Calu3 (cell line): ENCODE results near the gene GLRX2. TPM values are rescaled to one million over a fixed set of nuclear protein-coding genes. Genes with fewer than 3 reads are reported as not detected.

Experiments used
- BruUV-seq: library from RNA; stranded (reverse); fragments of 400-500 nt; replicated peaks from 2 replicates; lab custom pipeline; 2021; lab: Mats Ljungman, UMichigan
- CTCF ChIA-PET: fragments of 300-600 bp; sonication (Branson Sonifier 250); formaldehyde crosslinking; loops from one replicate; lab custom pipeline; 2022; ENCODE audit warnings: antibody characterized with exemption; lab: Charles Lee
- DNase-seq: peaks from one replicate; pipeline ENCODE4 v3.0.0; 2022
- H3K27ac Mint-ChIP-seq: one replicate; pipeline ENCODE4 v1.8.0; 2022; ENCODE audit warnings: mixed read lengths; ENCODE audit not compliant: unreplicated experiment
- H3K27me3 Mint-ChIP-seq: one replicate; pipeline ENCODE4 v1.8.0; 2022; ENCODE audit warnings: mixed read lengths; ENCODE audit not compliant: unreplicated experiment
- H3K36me3 Mint-ChIP-seq: one replicate; pipeline ENCODE4 v1.8.0; 2022; ENCODE audit warnings: mild to moderate bottlenecking, moderate library complexity, mixed read lengths; ENCODE audit not compliant: insufficient read depth, unreplicated experiment
- H3K4me1 Mint-ChIP-seq: one replicate; pipeline ENCODE4 v1.8.0; 2022; ENCODE audit warnings: mild to moderate bottlenecking, low read depth, mixed read lengths; ENCODE audit not compliant: unreplicated experiment
- H3K4me3 Mint-ChIP-seq: one replicate; pipeline ENCODE4 v1.8.0; 2022; ENCODE audit warnings: mild to moderate bottlenecking, low read depth, moderate library complexity, mixed read lengths; ENCODE audit not compliant: unreplicated experiment
- H3K9me3 Mint-ChIP-seq: one replicate; pipeline ENCODE4 v1.8.0; 2022; ENCODE audit warnings: low read depth, mixed read lengths; ENCODE audit not compliant: unreplicated experiment
- CTCF ChIP-seq: fragments of 200-600 bp; IDR thresholded peaks from one replicate; pipeline ENCODE4 v1.8.0; 2022; ENCODE audit warnings: antibody characterized with exemption; ENCODE audit not compliant: unreplicated experiment
- intact Hi-C: fragments of 100-400 bp; cut with micrococcal nuclease; formaldehyde crosslinking; loops from one replicate; pipeline ENCODE4 v1.10.0; 2022; ENCODE audit not compliant: unreplicated experiment
- total RNA-seq: library from RNA; stranded (reverse); gene quantifications from 2 replicates; pipeline ENCODE4 v1.2.3, GENCODE V29; 2022

The GLRX2 gene
- total RNA-seq, 1 experiment from 2014 or later: 25.7 TPM

GRCh38 chr1:193066606-193067005, 38.6 kb downstream of the GLRX2 start:
- H3K27me3 Mint-ChIP-seq: no peaks in the 10 kb centered on the region
- TF ChIP-seq CTCF: no peak
- H3K36me3 Mint-ChIP-seq: no peaks in the 10 kb centered on the region
- no peak overlapping the region for H3K4me3 Mint-ChIP-seq
- H3K27ac Mint-ChIP-seq: no peak overlapping the region
- no peak for DNase-seq
- no peaks in the 10 kb centered on the region for H3K9me3 Mint-ChIP-seq
- no TSS peak for BruUV-seq
- peaks cover 25% of the 10 kb centered on the region for H3K4me1 Mint-ChIP-seq
- intact Hi-C loops: no loop called here
- CTCF ChIA-PET: no interaction called here

DNA sequence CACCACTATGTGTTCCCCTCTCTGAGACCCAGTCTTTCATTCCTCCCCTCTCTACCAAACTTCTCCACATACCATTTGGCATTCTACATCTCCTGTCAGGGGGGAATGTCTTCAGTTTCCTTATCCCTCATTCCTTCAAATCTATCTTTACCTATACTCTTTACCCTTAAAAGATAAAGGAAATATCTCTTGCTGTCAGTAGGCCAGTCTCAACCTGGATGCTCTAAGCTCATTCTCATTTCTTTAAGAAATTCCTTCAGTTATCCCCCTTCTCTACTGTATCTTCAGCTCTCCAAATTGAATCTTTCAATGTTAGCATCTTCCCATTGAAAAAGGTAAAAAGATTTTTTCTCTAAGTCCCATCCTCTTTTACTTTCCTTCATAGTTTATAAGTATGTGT, 39.3 kb downstream of the GLRX2 start:
- no peak overlapping the region for H3K4me3 Mint-ChIP-seq
- no peaks in the 10 kb centered on the region for H3K27me3 Mint-ChIP-seq
- H3K27ac Mint-ChIP-seq: no peak overlapping the region
- TF ChIP-seq CTCF: no peak
- H3K4me1 Mint-ChIP-seq: peaks cover 25% of the 10 kb centered on the region
- DNase-seq: no peak
- CTCF ChIA-PET: no interaction called here
- H3K36me3 Mint-ChIP-seq: peaks cover 4% of the 10 kb centered on the region
- no TSS peak for BruUV-seq
- no peaks in the 10 kb centered on the region for H3K9me3 Mint-ChIP-seq
- intact Hi-C loops: no loop called here

DNA sequence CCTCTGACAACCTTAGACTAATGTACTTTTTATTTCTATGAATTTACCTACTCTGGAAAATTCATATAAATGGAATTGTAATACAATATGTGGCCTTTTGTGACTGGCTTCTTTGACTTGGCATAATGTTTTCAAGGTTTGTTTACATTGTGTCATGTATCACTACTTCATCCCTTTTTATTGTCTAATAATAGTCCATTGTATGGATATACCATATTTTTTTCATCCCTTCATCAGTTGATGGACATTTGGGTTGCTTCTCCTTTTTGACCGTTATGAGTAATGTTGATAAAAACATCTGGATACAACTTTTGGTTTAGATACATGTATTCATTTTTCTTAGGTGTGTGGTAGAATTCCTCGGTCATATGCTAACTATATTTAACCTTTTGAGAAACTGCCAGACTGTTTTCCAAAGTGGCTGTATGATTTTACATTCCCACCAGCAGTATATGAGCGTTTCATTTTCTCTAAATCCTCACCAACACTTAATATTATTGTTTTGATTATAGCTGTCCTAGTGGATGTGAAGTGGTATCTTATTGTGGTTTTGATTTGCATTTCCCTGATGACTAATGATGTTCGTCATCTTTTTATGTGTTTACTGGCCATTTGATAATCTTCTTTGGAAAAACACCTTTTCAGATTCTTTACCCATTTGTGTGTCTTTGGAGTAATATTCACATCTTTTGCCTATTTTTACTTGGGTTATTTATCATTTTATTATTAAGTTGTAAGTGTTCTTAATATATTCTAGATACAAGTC, 42.3 kb downstream of the GLRX2 start:
- H3K36me3 Mint-ChIP-seq: peaks cover 29% of the 10 kb centered on the region
- BruUV-seq: no TSS peak
- no peaks in the 10 kb centered on the region for H3K9me3 Mint-ChIP-seq
- intact Hi-C loops: loop anchor here (5.0 kb wide), 2 partner anchors 39 to 59 kb away; partner anchors contain the start of gene CDC73
- H3K4me3 Mint-ChIP-seq: no peak overlapping the region
- H3K27ac Mint-ChIP-seq: no peak overlapping the region
- no peak for DNase-seq
- no peaks in the 10 kb centered on the region for H3K27me3 Mint-ChIP-seq
- TF ChIP-seq CTCF: no peak
- CTCF ChIA-PET: no interaction called here
- H3K4me1 Mint-ChIP-seq: peaks cover 28% of the 10 kb centered on the region

DNA sequence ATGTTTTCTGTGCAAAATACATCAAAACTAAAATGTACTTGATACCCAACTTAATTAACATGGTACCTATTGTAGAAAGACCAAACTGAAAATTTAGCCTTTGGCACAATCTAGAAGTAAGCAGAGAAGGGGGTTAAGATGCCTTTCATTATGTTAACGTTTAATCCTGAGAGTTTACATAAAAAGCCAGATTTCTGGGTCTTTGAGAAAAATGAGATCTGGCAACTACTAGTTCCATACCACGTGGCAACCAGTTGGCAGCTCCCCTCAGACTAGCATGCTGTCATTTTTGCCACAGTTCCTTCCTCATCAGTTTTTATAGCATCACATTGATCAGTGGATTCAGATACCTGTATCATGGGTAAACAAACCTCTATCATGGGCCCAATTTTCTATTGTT, 44.3 kb downstream of the GLRX2 start:
- H3K27me3 Mint-ChIP-seq: no peaks in the 10 kb centered on the region
- H3K4me1 Mint-ChIP-seq: peaks cover 30% of the 10 kb centered on the region
- H3K27ac Mint-ChIP-seq: peak overlapping the region; percentile 90
- no peak for TF ChIP-seq CTCF
- H3K36me3 Mint-ChIP-seq: peaks cover 38% of the 10 kb centered on the region
- CTCF ChIA-PET: interaction anchor here (1.7 kb wide), 1 partner anchor 10 kb away, joined by 6 read pairs; no protein-coding TSS in a partner anchor
- TSS peak; percentile 35 for BruUV-seq
- intact Hi-C loops: loop anchor here (5.0 kb wide), 2 partner anchors 41 to 61 kb away; partner anchors contain the start of gene CDC73
- DNase-seq: no peak
- H3K9me3 Mint-ChIP-seq: no peaks in the 10 kb centered on the region
- peak overlapping the region; percentile 92 for H3K4me3 Mint-ChIP-seq
